DND-41 (cell line): ENCODE data around the gene BACH2.

Experiments used
- ATAC-seq: fragments of 200-7000 bp; cut with Tn5 transposase; 3 replicates; pipeline ENCODE4 v1.9.1; 2021; ENCODE audit warnings: low read depth; ENCODE audit not compliant: insufficient read depth
- DNase-seq: peaks from one replicate; pipeline ENCODE4 v3.0.0-alpha.2; 2020
- H2AFZ ChIP-seq: 2 replicates; pipeline ENCODE4 v1.6.0; 2012; ENCODE audit warnings: low read depth, low read length
- H3K27ac ChIP-seq: 2 replicates; pipeline ENCODE4 v1.5.1; 2012; ENCODE audit warnings: low read length, inconsistent platforms
- H3K27me3 ChIP-seq: fragments of 200-600 bp; sonication (generic); 2 replicates; pipeline ENCODE4 v1.6.0; 2012; ENCODE audit warnings: low read length, mild to moderate bottlenecking, inconsistent platforms; ENCODE audit not compliant: insufficient read depth, poor library complexity
- H3K36me3 ChIP-seq: 2 replicates; pipeline ENCODE4 v1.5.1; 2012; ENCODE audit warnings: low read length, inconsistent platforms; ENCODE audit not compliant: insufficient read depth
- H3K4me1 ChIP-seq: 2 replicates; pipeline ENCODE4 v1.5.1; 2012; ENCODE audit warnings: mild to moderate bottlenecking, low read length; ENCODE audit not compliant: insufficient read depth
- H3K4me2 ChIP-seq: 2 replicates; pipeline ENCODE4 v1.6.0; 2012; ENCODE audit warnings: mild to moderate bottlenecking, moderate library complexity, low read length, inconsistent platforms; ENCODE audit not compliant: insufficient read depth
- H3K4me3 ChIP-seq, 2 experiments: fragments of 200-600 bp in 1 of 2; shearing (Covaris generic) in 1 of 2; 2 replicates each; pipeline ENCODE4 v1.5.1; 2012 to 2016; ENCODE audit warnings: inconsistent platforms in 2 of 2, low read length in 2 of 2, mild to moderate bottlenecking in 2 of 2, low read depth in 1 of 2, moderate library complexity in 1 of 2
- H3K79me2 ChIP-seq: 2 replicates; pipeline ENCODE4 v1.6.0; 2012; ENCODE audit warnings: low read length, inconsistent platforms; ENCODE audit not compliant: insufficient read depth
- H3K9ac ChIP-seq: 2 replicates; pipeline ENCODE4 v1.6.0; 2012; ENCODE audit warnings: low read depth, mild to moderate bottlenecking, inconsistent platforms, low read length, moderate library complexity
- H3K9me3 ChIP-seq: 2 replicates; pipeline ENCODE4 v1.5.1; 2012; ENCODE audit warnings: low read length, moderate library complexity, mild to moderate bottlenecking, inconsistent platforms; ENCODE audit not compliant: insufficient read depth, severe bottlenecking
- H4K20me1 ChIP-seq: 2 replicates; pipeline ENCODE4 v1.6.0; 2012; ENCODE audit warnings: low read length; ENCODE audit not compliant: insufficient read depth
- CTCF ChIP-seq: IDR thresholded peaks from 2 replicates; pipeline ENCODE4 v1.5.1; 2012; ENCODE audit warnings: borderline replicate concordance, low read length, moderate library complexity, mild to moderate bottlenecking; ENCODE audit not compliant: poor library complexity, severe bottlenecking; ENCODE audit errors: extremely low read depth
- EZH2 ChIP-seq: IDR thresholded peaks from 3 replicates; pipeline ENCODE4 v1.6.1; 2012; ENCODE audit warnings: borderline replicate concordance, low read depth, mild to moderate bottlenecking, moderate library complexity, low read length, inconsistent platforms; ENCODE audit not compliant: severe bottlenecking

BACH2 gene

DNA sequence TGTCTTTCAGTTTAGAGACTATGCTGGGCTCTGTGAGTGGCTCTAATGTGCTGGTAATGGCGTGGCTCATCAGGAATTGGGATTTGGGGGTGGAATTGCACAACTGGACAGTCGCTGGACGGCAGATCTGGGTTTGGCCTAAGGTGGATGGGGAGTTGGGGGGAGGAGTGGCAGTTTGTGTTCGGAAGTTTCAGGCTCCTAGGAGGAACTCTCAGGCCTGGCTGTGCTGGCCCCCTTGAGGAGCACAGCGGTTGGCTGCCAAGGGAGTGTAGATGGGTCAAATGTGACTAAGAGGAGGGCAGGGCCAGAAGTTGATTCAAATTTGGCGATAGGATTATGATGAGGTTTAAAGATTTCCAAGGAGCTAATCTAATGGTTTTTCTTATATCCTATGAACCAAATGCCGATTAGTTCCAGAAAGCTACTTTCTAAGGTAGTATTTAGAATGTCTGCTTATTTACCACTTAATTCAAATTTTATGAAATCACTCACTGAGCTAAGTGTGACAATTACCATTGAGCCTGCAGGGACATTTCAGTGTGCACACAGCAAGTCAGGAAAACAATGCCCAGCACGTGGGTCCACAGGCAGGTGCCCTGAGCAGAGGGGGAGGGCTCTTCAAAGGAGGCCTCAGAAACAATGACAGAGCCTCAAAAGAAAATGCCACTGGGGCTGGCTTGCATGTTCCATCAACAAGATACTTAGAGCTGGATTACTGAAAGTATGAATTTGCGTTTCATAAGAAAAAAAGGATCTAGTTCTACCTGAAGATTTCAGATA lies 291.4 kb downstream of the BACH2 start:
- Histone ChIP-seq H3K27me3 (no peaks in the 10 kb centered on the region), H4K20me1 (no peaks in the 10 kb centered on the region), H3K9me3 (no peaks in the 10 kb centered on the region), H3K27ac (no peak overlapping the region), H3K4me1 (no peaks in the 10 kb centered on the region), H3K9ac (no peak overlapping the region), H3K36me3 (no peaks in the 10 kb centered on the region), H3K4me3 (no peak overlapping the region), H3K79me2 (no peaks in the 10 kb centered on the region), H3K4me2 (no peak overlapping the region), H2AFZ (no peak overlapping the region)
- no peak for ATAC-seq
- no peak for TF ChIP-seq CTCF
- no peak for TF ChIP-seq EZH2
- no peak for DNase-seq

GRCh38 chr6:90004511-90004910 lies 292.1 kb downstream of the BACH2 start:
- Histone ChIP-seq H3K4me1 (no peaks in the 10 kb centered on the region), H3K4me3 (no peak overlapping the region), H3K36me3 (no peaks in the 10 kb centered on the region), H3K9me3 (no peaks in the 10 kb centered on the region), H3K79me2 (no peaks in the 10 kb centered on the region), H3K27ac (no peak overlapping the region), H2AFZ (no peak overlapping the region), H3K27me3 (no peaks in the 10 kb centered on the region), H3K9ac (no peak overlapping the region), H3K4me2 (no peak overlapping the region), H4K20me1 (no peaks in the 10 kb centered on the region)
- ATAC-seq (no peak), DNase-seq (no peak)
- no peak for TF ChIP-seq EZH2
- TF ChIP-seq CTCF = no peak

DNA sequence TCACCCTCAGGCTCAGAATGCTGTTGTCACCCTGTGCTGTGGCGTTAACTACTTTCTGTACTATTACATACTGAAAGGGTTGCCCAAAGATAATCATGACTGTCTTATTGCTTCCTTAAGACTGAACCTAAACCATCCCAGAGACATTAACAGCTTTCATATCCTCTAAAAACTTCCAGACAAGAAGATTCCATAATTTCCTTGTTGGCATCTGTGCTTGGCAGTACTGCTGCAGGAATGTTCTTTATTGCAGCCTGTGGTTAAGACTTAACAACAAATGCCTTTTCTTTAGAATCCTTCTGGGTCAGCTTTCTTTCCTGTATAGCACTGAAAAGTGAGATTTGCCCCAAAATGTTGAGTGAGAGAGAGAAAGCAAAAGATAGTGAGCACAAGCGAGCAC lies 292.7 kb downstream of the BACH2 start:
- no peaks in the 10 kb centered on the region for H3K79me2 ChIP-seq
- H3K27me3 ChIP-seq = no peaks in the 10 kb centered on the region
- no peaks in the 10 kb centered on the region for H3K9me3 ChIP-seq
- H3K36me3 ChIP-seq = no peaks in the 10 kb centered on the region
- DNase-seq = no peak
- no peak overlapping the region for H2AFZ ChIP-seq
- H3K4me2 ChIP-seq = no peak overlapping the region
- H3K27ac ChIP-seq = no peak overlapping the region
- TF ChIP-seq EZH2 (no peak), CTCF (no peak)
- no peaks in the 10 kb centered on the region for H4K20me1 ChIP-seq
- H3K4me3 ChIP-seq = no peak overlapping the region
- no peaks in the 10 kb centered on the region for H3K4me1 ChIP-seq
- no peak for ATAC-seq
- no peak overlapping the region for H3K9ac ChIP-seq
